ENCODE measurements around the gene SAMD10. TPM values are rescaled to one million over a fixed set of nuclear protein-coding genes. Genes with fewer than 3 reads are reported as not detected.

SAMD10 gene
- total RNA-seq (2013), result 0.37 TPM
- 1 to 10 TPM in 1 of 3 donors, under 1 TPM in 2; 0.34 to 2.4 (median 0.67) TPM for polyA plus RNA-seq
- polyA minus RNA-seq, result 0.83 and 1.3 TPM in 2 replicates
- 0 to 0.83 (median 0.28) reads per million in 11 experiments for total RNA-seq

DNA sequence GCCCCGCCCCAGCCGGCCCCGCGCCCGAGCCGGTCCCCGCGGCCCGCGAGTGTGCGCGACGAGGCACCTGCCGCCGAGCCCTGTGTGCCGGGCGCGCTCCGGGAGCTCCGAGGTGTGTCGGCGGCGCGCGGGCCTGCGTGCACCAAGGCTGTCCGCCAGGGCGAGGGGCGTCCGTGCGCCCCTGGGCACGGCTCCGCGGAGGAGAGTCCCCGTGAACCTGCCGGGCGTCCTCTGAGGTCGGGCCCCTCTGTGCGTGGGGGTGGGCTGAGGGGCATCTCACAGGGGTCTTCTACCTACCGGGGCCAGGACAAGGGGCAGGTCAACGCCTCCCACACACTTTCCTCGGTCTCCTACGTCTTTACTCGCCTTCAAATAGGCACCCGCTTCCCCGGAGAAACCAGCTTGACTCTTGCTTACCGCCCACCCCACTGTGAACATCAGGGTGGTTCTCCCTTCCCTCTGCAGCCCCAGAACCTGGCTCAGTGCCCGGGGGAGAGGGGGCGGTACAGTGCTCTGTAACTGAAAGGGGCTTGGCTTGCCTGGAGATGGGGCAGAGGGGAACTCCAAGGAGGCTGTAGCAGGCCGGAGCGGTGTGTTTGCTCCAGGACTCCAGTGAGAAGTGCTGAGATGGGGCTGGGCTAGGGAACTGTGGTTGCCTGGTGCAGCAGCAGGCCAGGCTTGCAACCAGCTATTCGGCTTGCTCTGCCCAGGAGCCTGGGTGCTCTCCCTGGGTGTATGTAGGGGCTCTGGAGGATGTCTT lies at the start of gene SAMD10:
Gene SAMD10 (minus strand): TSS at position 86 of the 760 bp plus-strand sequence. CDS start 175 bp downstream, outside the sequence.
- H3K4me1 Mint-ChIP-seq, result peaks cover 40% of the 10 kb centered on the region
- Histone ChIP-seq H3K27me3 (ENCODE audit: control insufficient read depth in 2 of 2, insufficient read depth in 2 of 2, low read length in 2 of 2) (peaks cover 0 to 5% of the 10 kb centered on the region in 2 donors), H2AFZ (ENCODE audit: insufficient read depth, low read depth, low read length, poor library complexity, severe bottlenecking) (peak within 1 kb of the TSS; percentile 92), H3K27ac (ENCODE audit: low read depth in 1 of 2, low read length in 2 of 2) (peak within 1 kb of the TSS in 1 of 2 donors; percentile 89), H3K36me3 (replicated peaks in 1 of 2; ENCODE audit: control insufficient read depth in 1 of 2, insufficient read depth in 2 of 2, low read length in 2 of 2) (peaks cover 15 to 24% of the 10 kb centered on the region in 2 donors), H3K4me1 (ENCODE audit: control insufficient read depth in 1 of 2, insufficient read depth in 2 of 2, low read length in 2 of 2) (peaks cover 32 to 48% of the 10 kb centered on the region in 2 donors), H3K9me3 (replicated peaks in 1 of 2; ENCODE audit: control insufficient read depth in 1 of 2, insufficient read depth in 1 of 2, low read length in 2 of 2) (no peaks in the 10 kb centered on the region), H3K79me2 (ENCODE audit: insufficient read depth, low read length) (peaks cover 23% of the 10 kb centered on the region), H3K9ac (ENCODE audit: insufficient read depth, low read length, poor library complexity, severe bottlenecking) (peak within 1 kb of the TSS; percentile 75), H3K4me3 (replicated peaks in 1 of 3; ENCODE audit: low read depth in 2 of 3, low read length in 3 of 3) (peak within 1 kb of the TSS; percentile 26 to 83 (median 67)), H4K20me1 (ENCODE audit: insufficient read depth, low read length) (no peaks in the 10 kb centered on the region), H3K4me2 (replicated peaks; ENCODE audit: extremely low read depth, low read length, poor library complexity, severe bottlenecking) (peak within 1 kb of the TSS; percentile 99)
- DNase-seq, result peak in 1 of 3 donors; percentile 35
- H3K4me3 Mint-ChIP-seq, result peak within 1 kb of the TSS; percentile 83 to 92
- WGBS (ENCODE audit: insufficient coverage), result under 1% methylated on average over 36 of the region's 52 CpGs
- TF ChIP-seq, protein P1, sequence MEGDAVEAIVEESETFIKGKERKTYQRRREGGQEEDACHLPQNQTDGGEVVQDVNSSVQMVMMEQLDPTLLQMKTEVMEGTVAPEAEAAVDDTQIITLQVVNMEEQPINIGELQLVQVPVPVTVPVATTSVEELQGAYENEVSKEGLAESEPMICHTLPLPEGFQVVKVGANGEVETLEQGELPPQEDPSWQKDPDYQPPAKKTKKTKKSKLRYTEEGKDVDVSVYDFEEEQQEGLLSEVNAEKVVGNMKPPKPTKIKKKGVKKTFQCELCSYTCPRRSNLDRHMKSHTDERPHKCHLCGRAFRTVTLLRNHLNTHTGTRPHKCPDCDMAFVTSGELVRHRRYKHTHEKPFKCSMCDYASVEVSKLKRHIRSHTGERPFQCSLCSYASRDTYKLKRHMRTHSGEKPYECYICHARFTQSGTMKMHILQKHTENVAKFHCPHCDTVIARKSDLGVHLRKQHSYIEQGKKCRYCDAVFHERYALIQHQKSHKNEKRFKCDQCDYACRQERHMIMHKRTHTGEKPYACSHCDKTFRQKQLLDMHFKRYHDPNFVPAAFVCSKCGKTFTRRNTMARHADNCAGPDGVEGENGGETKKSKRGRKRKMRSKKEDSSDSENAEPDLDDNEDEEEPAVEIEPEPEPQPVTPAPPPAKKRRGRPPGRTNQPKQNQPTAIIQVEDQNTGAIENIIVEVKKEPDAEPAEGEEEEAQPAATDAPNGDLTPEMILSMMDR (IDR thresholded peaks at IDR 0.05), result no peak
- peaks cover 0 to 2% (median 0%) of the 10 kb centered on the region in 7 donors for H3K9me3 Mint-ChIP-seq
- intact Hi-C loops (cut with micrococcal nuclease), result loop anchor here (1.0 to 10.0 kb wide), 6 partner anchors 23 to 1835 kb away; partner anchors contain the start of genes TCEA2 (in 2 of the 2), PSMA7 (in 1 of the 2), PTK6 (in 1 of the 2) and SS18L1 (in 1 of the 2)
- peaks cover 22% of the 10 kb centered on the region in 2 donors for H3K36me3 Mint-ChIP-seq
- H3K27me3 Mint-ChIP-seq (ENCODE audit: low read depth in 3 of 3), result peaks cover 4 to 11% (median 10%) of the 10 kb centered on the region in 3 donors
- peak within 1 kb of the TSS; percentile 40 to 95 (median 90) for H3K27ac Mint-ChIP-seq

DNA sequence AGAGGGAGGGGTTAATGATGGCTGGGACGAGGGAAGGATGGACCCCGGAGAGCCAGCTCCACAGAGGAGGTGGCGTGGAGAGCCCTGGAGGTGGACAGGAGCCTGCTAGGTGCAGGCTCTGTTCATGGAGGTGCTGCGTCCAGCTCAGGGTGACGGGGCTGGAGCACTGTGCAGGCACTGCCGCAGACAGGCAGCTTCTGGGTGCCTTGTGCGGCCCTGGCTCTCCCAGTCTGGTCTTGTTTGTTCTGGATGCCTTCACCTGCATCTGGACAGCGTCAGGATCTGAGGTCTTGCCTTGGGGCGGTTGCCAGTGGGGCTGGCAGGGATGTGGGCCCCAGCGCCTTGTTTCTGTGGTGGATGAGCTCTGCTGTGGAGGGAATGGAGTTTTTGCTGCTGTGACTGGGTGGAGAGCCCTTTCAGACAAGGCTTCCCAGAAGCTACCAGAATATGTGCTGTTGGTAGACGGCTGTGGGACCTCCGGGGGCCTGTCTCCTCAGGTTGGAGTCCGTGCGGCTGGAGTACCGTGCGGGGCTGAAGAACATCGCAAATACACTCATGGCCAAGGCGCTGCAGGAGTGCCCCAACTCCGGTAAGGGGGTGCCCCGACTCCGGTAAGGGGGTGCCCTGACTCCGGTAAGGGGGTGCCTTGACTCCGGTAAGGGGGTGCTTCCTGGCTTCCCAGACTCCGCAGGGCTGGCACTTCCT lies 48.7 kb upstream of the SAMD10 start:
- no peaks in the 10 kb centered on the region for H3K4me1 Mint-ChIP-seq
- peaks cover 0 to 2% (median 0%) of the 10 kb centered on the region in 7 donors for H3K9me3 Mint-ChIP-seq
- Histone ChIP-seq H3K4me3 (replicated peaks in 1 of 3; ENCODE audit: low read depth in 2 of 3, low read length in 3 of 3) (no peak overlapping the region), H3K27ac (ENCODE audit: low read depth in 1 of 2, low read length in 2 of 2) (no peak overlapping the region), H3K36me3 (replicated peaks in 1 of 2; ENCODE audit: control insufficient read depth in 1 of 2, insufficient read depth in 2 of 2, low read length in 2 of 2) (peaks cover 93 to 100% of the 10 kb centered on the region in 2 donors), H3K9ac (ENCODE audit: insufficient read depth, low read length, poor library complexity, severe bottlenecking) (no peak overlapping the region), H4K20me1 (ENCODE audit: insufficient read depth, low read length) (peaks cover 5% of the 10 kb centered on the region), H3K9me3 (replicated peaks in 1 of 2; ENCODE audit: control insufficient read depth in 1 of 2, insufficient read depth in 1 of 2, low read length in 2 of 2) (no peaks in the 10 kb centered on the region), H3K4me1 (ENCODE audit: control insufficient read depth in 1 of 2, insufficient read depth in 2 of 2, low read length in 2 of 2) (no peaks in the 10 kb centered on the region), H2AFZ (ENCODE audit: insufficient read depth, low read depth, low read length, poor library complexity, severe bottlenecking) (no peak overlapping the region), H3K27me3 (ENCODE audit: control insufficient read depth in 2 of 2, insufficient read depth in 2 of 2, low read length in 2 of 2) (no peaks in the 10 kb centered on the region), H3K79me2 (ENCODE audit: insufficient read depth, low read length) (no peaks in the 10 kb centered on the region), H3K4me2 (replicated peaks; ENCODE audit: extremely low read depth, low read length, poor library complexity, severe bottlenecking) (no peak overlapping the region)
- peaks cover 93 to 100% of the 10 kb centered on the region in 2 donors for H3K36me3 Mint-ChIP-seq
- H3K27me3 Mint-ChIP-seq (ENCODE audit: low read depth in 3 of 3), result peaks cover 0 to 3% (median 2%) of the 10 kb centered on the region in 3 donors
- no peak overlapping the region for H3K4me3 Mint-ChIP-seq
- no peak for DNase-seq
- intact Hi-C loops (cut with micrococcal nuclease), result no loop called here
- 97% methylated on average over 20 of the region's 24 CpGs for WGBS (ENCODE audit: insufficient coverage)
- TF ChIP-seq, protein P1 (IDR thresholded peaks at IDR 0.05), result no peak
- H3K27ac Mint-ChIP-seq, result peak overlapping the region in 1 of 7 donors; percentile 0
